OCI-LY7 (cell line): ENCODE measurements around the gene C17orf67. TPM values are rescaled to one million over a fixed set of nuclear protein-coding genes. Genes with fewer than 3 reads are reported as not detected.

Source experiments
- BruUV-seq: library from RNA; stranded (reverse); fragments of 400-500 nt; replicated peaks from 2 replicates; lab custom pipeline; 2021; lab: Mats Ljungman, UMichigan
- CTCF ChIA-PET: fragments of 300-600 bp; sonication (Branson Sonifier 250); formaldehyde crosslinking; loops from one replicate; lab custom pipeline; 2022; ENCODE audit warnings: antibody characterized with exemption; ENCODE audit not compliant: unreplicated experiment; lab: Charles Lee
- POLR2A ChIA-PET: fragments of 300-600 bp; sonication (Branson Sonifier 250); formaldehyde crosslinking; loops from one replicate; lab custom pipeline; 2022; ENCODE audit warnings: antibody characterized with exemption; lab: Charles Lee
- DNase-seq: peaks from one replicate; pipeline ENCODE4 v3.0.0-alpha.2; 2015; ENCODE audit warnings: low spot score
- H2AFZ ChIP-seq: fragments of 200-600 bp; sonication (generic), shearing (Covaris generic); 2 replicates; pipeline ENCODE4 v1.6.1; 2014; ENCODE audit warnings: mild to moderate bottlenecking, antibody characterized with exemption, low read length, moderate library complexity
- H3K27ac ChIP-seq: fragments of 200-600 bp; sonication (generic); 2 replicates; pipeline ENCODE4 v1.5.1; 2014; ENCODE audit warnings: mixed run types, low read depth, mild to moderate bottlenecking, moderate library complexity, low read length, inconsistent platforms; ENCODE audit not compliant: poor library complexity, severe bottlenecking
- H3K36me3 ChIP-seq: fragments of 200-600 bp; sonication (generic); 2 replicates; pipeline ENCODE4 v1.6.1; 2014; ENCODE audit warnings: mild to moderate bottlenecking, antibody characterized with exemption, low read length, moderate library complexity, mixed read lengths; ENCODE audit not compliant: insufficient read depth
- H3K4me1 ChIP-seq: fragments of 200-600 bp; sonication (generic); 2 replicates; pipeline ENCODE4 v1.5.1; 2014; ENCODE audit warnings: mild to moderate bottlenecking, low read length; ENCODE audit not compliant: insufficient read depth, poor library complexity, severe bottlenecking
- H3K4me2 ChIP-seq: fragments of 200-600 bp; sonication (generic); 2 replicates; pipeline ENCODE4 v1.6.1; 2014; ENCODE audit warnings: mild to moderate bottlenecking, low read length
- H3K4me3 ChIP-seq: fragments of 200-600 bp; sonication (generic); 2 replicates; pipeline ENCODE4 v1.5.1; 2014; ENCODE audit warnings: mild to moderate bottlenecking, low read depth, low read length; ENCODE audit not compliant: poor library complexity, severe bottlenecking
- H3K79me2 ChIP-seq: fragments of 200-600 bp; sonication (generic); 2 replicates; pipeline ENCODE4 v1.6.1; 2016; ENCODE audit warnings: low read depth, mild to moderate bottlenecking, low read length, moderate library complexity, mixed read lengths; ENCODE audit not compliant: insufficient read depth
- H3K9me2 ChIP-seq: fragments of 200-600 bp; sonication (generic); 2 replicates; pipeline ENCODE4 v1.6.1; 2016; ENCODE audit warnings: mild to moderate bottlenecking, low read length, mixed read lengths; ENCODE audit not compliant: insufficient read depth
- H3K9me3 ChIP-seq: fragments of 200-600 bp; sonication (generic); 2 replicates; pipeline ENCODE4 v1.6.1; 2014; ENCODE audit warnings: mild to moderate bottlenecking, mixed run types, low read length, mixed read lengths
- H4K20me1 ChIP-seq: fragments of 200-600 bp; sonication (generic); 2 replicates; pipeline ENCODE4 v1.6.1; 2014; ENCODE audit warnings: mild to moderate bottlenecking, antibody characterized with exemption, low read length, moderate library complexity, mixed read lengths; ENCODE audit not compliant: insufficient read depth
- EZH2phosphoT487 ChIP-seq: fragments of 200-600 bp; sonication (generic); IDR thresholded peaks from 2 replicates; pipeline ENCODE4 v1.6.1; 2018; ENCODE audit warnings: low read depth, borderline replicate concordance, mild to moderate bottlenecking, mixed run types, antibody characterized with exemption, low read length, moderate library complexity, mixed read lengths
- intact Hi-C: fragments of 100-400 bp; cut with micrococcal nuclease; formaldehyde crosslinking; loops from one replicate; pipeline ENCODE4 v1.10.0; 2022; ENCODE audit not compliant: unreplicated experiment
- total RNA-seq, 2 experiments: library from RNA; depleted of rRNA in 1 of 2; stranded (reverse); fragments of >200 nt in 1 of 2; shearing (Covaris generic) in 1 of 2; gene quantifications; 2 replicates each; pipeline ENCODE4 v1.2.3, GENCODE V29; 2014 to 2022
- TF ChIP-seq, protein P1 (sequence below): fragments of 200-600 bp; sonication (generic); conservative IDR thresholded peaks from 2 replicates; pipeline ENCODE4 v1.5.1; 2014; ENCODE audit warnings: mild to moderate bottlenecking, antibody characterized with exemption, low read length, moderate library complexity, mixed read lengths

Gene C17orf67
- total RNA-seq, 2 experiments from 2014 or later: 5.2 to 5.4 TPM

DNA sequence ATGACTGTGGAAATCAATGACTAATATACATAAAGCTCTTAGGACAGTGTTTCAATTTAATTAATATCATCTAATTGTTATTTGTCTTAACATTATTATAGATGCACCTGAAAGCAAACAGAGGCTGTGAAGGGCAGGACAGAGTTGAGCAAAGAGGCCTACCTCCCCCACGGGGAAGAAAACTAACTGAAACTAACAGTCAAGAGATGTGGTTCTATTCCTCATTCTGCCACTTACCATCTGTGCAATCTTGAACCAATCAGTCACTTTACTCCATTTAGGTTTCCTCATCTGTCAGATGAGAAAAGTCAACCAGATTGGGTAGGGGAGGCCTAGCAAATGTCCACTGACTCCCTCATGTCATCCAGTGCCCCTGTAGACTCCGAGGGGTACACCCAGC is 59.1 kb downstream of the C17orf67 start:
- Histone ChIP-seq H3K4me1 (peaks cover 3% of the 10 kb centered on the region), H2AFZ (no peak overlapping the region), H3K79me2 (no peaks in the 10 kb centered on the region), H3K9me3 (no peaks in the 10 kb centered on the region), H4K20me1 (no peaks in the 10 kb centered on the region), H3K9me2 (no peaks in the 10 kb centered on the region), H3K4me2 (no peak overlapping the region), H3K27ac (no peak overlapping the region), H3K4me3 (no peak overlapping the region), H3K36me3 (no peaks in the 10 kb centered on the region)
- no peak for DNase-seq
- no peak for TF ChIP-seq EZH2phosphoT487
- TF ChIP-seq, protein P1, sequence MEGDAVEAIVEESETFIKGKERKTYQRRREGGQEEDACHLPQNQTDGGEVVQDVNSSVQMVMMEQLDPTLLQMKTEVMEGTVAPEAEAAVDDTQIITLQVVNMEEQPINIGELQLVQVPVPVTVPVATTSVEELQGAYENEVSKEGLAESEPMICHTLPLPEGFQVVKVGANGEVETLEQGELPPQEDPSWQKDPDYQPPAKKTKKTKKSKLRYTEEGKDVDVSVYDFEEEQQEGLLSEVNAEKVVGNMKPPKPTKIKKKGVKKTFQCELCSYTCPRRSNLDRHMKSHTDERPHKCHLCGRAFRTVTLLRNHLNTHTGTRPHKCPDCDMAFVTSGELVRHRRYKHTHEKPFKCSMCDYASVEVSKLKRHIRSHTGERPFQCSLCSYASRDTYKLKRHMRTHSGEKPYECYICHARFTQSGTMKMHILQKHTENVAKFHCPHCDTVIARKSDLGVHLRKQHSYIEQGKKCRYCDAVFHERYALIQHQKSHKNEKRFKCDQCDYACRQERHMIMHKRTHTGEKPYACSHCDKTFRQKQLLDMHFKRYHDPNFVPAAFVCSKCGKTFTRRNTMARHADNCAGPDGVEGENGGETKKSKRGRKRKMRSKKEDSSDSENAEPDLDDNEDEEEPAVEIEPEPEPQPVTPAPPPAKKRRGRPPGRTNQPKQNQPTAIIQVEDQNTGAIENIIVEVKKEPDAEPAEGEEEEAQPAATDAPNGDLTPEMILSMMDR: no peak
- ChIA-PET POLR2A (no interaction called here), CTCF (no interaction called here)
- BruUV-seq: no TSS peak
- intact Hi-C loops: no loop called here

DNA sequence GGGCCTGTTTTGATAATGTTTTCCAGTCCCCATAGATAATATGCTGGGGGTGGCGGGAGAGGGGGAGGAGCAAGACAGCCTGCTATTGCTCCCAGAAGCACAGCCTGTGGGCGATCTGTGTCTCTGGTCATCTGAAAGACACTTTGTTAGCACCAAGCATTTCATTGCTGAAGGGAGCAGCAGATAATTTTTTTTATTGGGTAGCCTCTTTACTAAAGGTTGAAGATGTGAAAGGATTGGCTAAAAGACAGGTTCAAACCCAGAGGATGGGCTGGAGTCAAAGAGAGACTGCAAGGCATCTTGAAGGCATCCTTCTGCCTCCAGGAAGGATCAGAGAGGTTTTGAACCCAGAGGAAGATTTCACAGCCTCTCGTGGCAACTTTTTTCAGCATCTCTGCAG is 60.6 kb downstream of the C17orf67 start:
- no peak overlapping the region for H3K4me2 ChIP-seq
- no peaks in the 10 kb centered on the region for H4K20me1 ChIP-seq
- intact Hi-C loops: no loop called here
- no TSS peak for BruUV-seq
- H2AFZ ChIP-seq: no peak overlapping the region
- no peaks in the 10 kb centered on the region for H3K79me2 ChIP-seq
- TF ChIP-seq, protein P1: no peak
- no peak for TF ChIP-seq EZH2phosphoT487
- H3K4me3 ChIP-seq: no peak overlapping the region
- DNase-seq: no peak
- H3K9me3 ChIP-seq: no peaks in the 10 kb centered on the region
- H3K27ac ChIP-seq: no peak overlapping the region
- H3K4me1 ChIP-seq: no peaks in the 10 kb centered on the region
- H3K36me3 ChIP-seq: no peaks in the 10 kb centered on the region
- no peaks in the 10 kb centered on the region for H3K9me2 ChIP-seq
- ChIA-PET CTCF (no interaction called here), POLR2A (no interaction called here)

- Histone ChIP-seq H3K9me2 (no peaks in the 10 kb centered on the region), H3K4me2 (no peak overlapping the region), H4K20me1 (no peaks in the 10 kb centered on the region), H3K4me3 (no peak overlapping the region), H2AFZ (no peak overlapping the region), H3K36me3 (no peaks in the 10 kb centered on the region), H3K79me2 (no peaks in the 10 kb centered on the region), H3K9me3 (no peaks in the 10 kb centered on the region), H3K27ac (no peak overlapping the region), H3K4me1 (no peaks in the 10 kb centered on the region)
- no peak for TF ChIP-seq EZH2phosphoT487
- TF ChIP-seq, protein P1: no peak
- intact Hi-C loops: no loop called here
- no TSS peak for BruUV-seq
- DNase-seq: no peak
- CTCF ChIA-PET: no interaction called here
- POLR2A ChIA-PET: interaction anchor here (0.9 kb wide), 1 partner anchor 12 kb away, joined by 3 read pairs; no protein-coding TSS in a partner anchor
These were observed 61.3 kb downstream of the C17orf67 start for GRCh38 chr17:56772442-56772841.
